SHP77 treated with DMSO at 0.1 percent for 48 hours (cell line): ENCODE data around the gene UBE2E2.

ENCODE experiments used
- DNase-seq: peaks from one replicate; lab custom pipeline; 2025; lab: John Stamatoyannopoulos, UW

The UBE2E2 gene

GRCh38 chr3:23240171-23240785 is 37.2 kb downstream of the UBE2E2 start:
- DNase-seq = no peak

DNA sequence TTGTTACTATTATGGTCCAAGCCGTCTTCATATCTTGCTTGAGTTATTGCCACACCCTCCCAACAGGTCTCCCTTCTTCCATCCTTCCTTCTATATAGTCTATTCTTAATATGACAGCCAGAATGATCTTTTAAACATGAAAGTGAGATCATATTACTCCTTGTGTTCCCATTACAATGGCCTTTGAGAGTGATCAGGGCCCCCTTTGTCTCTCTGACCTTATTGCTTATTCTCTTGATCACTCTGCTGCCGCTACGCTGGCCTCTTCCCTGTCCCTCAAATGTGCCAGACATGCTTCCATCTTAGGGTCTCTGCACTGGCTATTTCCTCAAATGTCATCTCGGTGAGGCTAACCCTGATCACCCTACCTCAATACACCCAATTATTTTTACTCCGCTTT is 38.1 kb downstream of the UBE2E2 start:
- no peak for DNase-seq

DNA sequence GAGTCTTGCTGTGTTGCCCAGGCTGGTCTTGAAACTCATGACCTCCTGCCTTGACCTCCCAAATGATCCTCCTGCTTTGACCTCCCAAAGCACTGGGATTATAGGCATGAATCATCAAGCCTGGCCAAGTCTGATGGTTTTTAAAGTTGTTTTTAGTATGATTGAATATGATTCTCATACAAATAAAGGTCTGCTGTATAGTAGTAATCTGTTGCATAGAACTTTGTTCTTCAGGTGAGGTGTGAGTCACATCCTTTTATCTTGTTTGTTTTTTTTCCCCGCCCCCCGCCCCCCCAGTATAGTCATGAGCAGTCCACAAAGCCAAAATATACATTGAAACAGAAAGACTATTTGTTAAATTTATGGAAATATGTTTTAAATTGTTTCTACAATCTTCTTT is 39.0 kb downstream of the UBE2E2 start:
- DNase-seq = no peak

- DNase-seq = no peak
Measured at GRCh38 chr3:23244324-23245041, 41.4 kb downstream of the UBE2E2 start.

- no peak for DNase-seq
Measured at GRCh38 chr3:23246651-23247050, 43.5 kb downstream of the UBE2E2 start.

DNA sequence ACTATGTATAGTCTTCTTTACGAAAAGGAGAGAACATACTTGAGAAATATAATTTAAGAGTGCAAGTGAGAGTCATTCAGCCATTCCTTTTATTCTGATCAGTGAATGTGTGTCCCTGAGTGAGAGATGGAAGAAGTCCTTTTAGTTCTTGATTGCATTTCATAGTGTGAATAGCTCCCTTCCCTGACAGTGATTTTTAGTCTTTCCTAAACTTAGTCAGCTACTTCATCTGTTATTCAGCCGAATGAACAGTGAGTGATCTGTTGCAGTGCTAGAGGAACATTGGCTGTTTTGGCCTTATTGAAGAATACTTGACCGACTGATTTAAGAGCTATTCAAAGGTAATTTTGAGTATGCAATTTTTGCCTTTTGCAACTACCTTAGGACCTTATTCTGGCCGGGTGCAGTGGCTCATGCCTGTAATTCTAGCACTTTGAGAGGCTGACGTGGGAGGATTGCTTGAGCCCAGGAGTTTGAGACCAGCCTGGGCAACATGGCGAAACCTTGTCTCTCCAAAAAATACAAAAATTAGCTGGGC is 45.5 kb downstream of the UBE2E2 start:
- no peak for DNase-seq

GRCh38 chr3:23249961-23250360 is 46.8 kb downstream of the UBE2E2 start:
- DNase-seq = no peak

DNA sequence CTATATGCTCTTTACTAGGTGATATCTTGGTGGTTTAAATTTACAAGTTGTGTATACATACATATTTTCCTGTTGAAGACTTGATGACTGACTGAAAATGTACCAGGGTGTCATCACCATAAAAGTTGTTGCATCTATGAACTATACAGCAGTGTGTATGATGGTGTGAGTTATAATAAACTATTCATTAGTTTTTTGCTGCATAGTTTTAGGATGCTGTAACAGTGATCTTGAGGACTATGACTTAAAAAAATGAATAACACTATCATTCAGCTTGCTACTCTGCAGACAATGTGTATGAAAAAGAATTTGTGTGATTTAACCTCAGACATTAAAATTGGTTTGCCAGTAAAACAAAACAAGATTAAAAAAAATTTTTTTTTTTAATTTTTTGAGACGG is 49.0 kb downstream of the UBE2E2 start:
- DNase-seq = no peak

DNA sequence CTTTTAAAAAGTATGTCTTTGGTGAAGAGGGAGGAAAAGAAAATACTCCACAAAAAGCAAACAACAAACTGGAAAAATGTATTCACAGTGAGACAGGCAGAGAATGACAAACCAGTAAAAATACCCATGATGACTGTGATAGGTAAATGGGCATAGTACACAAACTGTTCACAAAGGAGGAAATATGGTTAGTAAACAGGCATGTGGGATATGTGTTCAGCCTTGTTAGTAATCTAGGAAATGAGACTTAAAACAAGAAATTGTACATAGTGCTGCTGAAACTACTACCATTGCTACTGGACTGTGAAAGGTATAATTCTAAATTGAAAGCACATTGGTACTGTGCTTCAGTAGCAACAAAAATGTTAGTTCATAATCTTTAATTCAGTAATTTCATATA is 50.1 kb downstream of the UBE2E2 start:
- DNase-seq = no peak

DNA sequence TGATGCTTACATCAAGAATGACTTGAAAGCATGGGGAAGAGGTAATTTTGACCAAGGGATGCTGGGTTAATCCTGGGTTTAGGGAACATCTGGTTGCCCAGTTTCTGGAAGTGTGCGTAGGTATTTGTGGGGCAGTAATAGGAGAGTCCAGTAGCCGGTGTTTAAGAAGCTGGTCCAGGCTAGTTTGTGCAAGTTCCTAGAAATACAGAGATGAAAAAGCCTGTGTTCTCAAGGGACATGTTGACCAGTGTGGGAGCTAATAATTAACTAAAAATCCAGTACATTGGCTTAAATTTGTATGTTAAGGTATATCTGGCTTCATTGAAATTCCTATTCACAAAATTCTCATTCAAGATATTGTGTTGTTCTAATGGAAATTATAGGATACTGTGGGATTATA is 51.2 kb downstream of the UBE2E2 start:
- DNase-seq = no peak

- no peak for DNase-seq
Measured at GRCh38 chr3:23254835-23255234, 51.7 kb downstream of the UBE2E2 start.

DNA sequence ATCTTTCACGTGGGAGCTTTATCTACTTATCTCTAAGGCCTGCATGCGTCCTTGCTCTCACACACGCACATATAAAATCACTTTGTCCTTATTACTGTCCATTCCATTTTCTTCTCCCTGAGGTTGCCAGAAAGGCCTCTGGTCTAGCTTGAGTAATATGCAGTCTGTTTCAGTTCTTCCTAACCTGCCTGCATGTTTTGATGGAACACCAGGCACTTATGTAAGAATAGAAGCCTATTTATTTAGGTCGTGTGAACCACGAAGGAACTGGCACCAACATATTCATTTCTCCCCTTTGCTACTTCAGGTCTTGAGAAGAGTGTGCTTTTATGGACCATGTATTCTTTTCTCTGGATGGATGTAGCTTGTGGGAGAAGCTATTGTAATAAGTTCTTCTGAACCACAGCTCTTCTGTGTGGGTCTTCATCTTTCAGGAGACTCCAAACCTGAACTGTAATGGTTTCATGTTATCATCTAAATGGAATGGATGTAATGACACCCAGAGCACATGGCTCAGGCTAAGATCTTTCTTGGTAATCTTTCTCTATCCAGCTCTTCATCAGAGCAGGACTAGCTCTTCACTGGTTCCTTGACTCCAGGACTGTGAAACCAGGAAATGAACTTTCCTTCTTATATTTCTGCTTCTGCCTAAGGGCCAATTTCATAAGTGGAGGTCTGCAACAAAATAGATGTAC is 53.8 kb downstream of the UBE2E2 start:
- no peak for DNase-seq

GRCh38 chr3:23258110-23258509 is 55.0 kb downstream of the UBE2E2 start:
- no peak for DNase-seq

- no peak for DNase-seq
Measured at GRCh38 chr3:23259515-23259914, 56.4 kb downstream of the UBE2E2 start.

DNA sequence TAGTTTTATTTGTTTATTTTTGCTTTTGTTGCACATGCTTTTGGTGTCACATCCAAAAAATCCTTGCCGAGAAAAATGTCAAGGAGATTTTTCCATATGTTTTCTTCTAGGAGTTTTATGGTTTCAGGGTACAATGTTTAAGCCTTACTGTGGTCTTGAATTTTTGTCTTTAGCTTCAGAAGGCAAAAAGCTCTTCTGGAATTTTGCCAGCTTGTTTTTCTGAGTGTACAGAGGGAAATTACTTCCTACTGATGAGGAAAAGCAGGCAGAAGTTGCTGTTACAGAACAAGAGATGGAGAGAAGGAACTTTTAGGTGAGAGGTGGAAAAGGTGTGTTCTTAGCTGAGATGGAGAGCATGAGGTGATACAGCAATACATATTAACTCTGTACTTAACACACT is 59.6 kb downstream of the UBE2E2 start:
- DNase-seq = no peak

DNA sequence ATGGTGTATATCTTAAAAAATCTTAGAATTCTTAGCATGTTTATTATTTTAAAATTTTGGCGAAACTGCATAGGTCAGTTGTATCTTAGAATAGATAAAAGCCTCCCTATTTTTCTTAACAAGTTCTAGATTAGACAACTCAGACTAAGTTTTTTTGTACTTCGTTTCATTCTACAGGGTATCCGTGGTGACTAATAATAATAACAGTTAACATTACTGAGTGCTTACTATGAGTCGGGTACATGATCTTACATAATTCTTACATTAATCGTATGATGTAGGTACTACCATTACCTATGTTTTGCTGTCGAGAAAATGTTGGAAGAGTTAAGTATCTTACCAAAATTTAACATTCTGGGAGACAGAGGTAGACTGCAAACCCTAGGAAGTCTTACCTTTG is 60.7 kb downstream of the UBE2E2 start:
- no peak for DNase-seq

DNA sequence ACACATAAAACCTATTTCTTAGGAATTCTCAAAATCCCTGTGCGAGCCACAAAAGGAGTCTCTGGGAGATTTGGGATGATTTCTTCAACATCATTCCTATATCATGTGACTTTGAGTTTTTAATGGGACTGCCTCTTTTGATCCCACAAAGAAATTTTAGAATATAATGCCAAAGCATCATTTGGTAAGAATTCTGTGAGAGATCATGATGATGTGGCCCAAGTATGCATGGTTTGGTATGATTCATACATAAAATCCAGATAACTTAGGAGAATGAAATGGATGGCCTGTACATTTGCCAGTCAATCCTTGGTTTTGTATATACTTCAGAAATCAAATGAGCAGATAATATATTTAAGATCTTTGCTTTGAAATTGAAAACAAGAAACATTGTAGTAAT is 61.3 kb downstream of the UBE2E2 start:
- no peak for DNase-seq

DNA sequence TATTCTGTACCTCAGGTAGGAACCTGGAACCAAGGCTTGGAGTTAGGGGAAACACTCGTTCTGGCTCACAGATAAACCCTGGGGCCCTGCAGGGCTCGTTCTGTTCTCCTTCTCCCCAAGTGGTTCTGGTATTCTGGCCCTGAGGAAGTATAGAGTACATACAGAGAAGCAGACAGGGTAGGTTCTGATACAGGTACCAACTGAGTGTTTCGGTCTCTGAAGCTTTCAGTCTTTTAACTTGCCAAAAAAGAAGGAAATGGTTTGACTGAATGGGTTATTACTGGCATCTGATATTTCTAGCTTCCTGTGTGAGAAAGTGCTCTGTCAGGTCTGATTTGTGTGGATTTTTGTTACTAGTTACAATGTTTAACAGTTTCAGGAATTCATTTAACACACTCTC is 67.3 kb downstream of the UBE2E2 start:
- no peak for DNase-seq

DNA sequence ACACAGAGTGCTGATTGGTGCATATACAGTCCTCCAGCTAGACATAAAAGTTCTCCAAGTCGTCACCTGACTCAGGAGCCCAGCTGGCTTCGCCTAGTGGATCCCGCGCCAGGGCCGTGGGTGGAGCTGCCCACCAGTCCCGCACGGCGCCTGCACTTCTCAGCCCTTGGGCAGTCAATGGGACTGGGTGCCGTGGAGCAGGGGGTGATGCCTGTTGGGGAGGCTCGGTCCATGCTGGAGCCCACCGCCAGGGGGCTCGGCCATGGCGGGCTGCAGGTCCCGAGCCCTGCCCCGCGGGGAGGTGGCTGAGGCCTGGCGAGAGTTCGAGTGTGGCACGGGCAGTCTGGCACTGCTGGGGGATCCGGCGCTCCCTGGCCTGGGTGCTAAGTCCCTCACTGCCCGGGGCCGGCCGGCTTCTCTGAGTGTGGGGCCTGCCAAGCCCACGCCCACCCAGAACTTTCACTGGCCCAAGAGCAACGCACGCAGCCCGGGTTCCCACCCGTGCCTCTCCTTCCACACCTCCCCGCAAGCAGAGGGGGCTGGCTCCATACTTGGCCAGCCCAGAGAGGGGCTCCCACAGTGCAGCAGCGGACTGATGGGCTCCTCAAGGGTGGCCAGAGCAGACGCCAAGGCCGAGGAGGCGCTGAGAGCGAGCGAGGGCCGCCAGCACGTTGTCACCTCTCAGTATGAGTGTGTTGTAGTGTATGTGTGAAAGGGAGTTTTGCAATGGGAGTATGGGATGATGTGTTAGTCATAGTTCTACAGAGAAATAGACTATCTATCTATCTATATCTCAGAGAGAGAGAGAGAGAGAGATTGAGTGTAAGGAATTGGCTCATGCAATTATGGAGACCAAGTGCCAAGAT is 69.0 kb downstream of the UBE2E2 start:
- DNase-seq = no peak

DNA sequence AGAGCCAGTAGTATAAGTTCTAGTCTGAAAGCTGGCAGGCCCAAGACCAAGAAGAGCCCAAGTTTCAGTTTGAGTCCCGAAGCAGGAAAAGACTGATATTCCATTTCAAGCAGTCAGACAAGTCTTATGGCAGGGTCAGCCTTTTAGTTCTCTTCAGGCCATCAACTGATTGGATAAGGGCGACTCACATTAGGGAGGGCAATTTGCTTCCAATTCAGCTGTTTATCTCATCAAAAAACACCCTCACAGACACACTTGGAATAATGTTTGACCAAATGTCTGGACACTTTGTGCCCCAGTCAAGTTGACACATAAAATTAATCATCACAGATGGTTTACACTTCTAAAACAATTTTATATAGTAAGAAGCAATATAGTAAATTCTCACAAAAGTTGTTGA is 69.7 kb downstream of the UBE2E2 start:
- no peak for DNase-seq

DNA sequence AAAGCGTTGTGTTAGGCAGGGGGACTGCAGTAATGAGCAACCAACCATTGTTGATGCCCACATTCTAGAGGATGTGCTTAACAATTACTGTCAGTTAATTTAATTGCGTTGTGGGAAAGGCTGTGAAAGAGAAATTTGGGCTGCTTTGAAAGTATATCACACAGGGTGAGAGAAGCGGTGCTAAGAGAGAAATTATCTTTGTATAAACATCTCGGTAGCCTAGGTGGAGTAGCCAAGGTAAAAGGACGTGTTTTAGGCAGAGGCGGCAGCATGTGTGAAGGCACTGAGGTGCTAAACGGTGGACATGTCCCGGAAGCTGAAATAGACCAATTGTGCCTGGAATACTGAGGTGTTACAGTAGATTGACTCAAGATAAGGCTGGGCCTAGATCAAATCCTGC is 71.9 kb downstream of the UBE2E2 start:
- no peak for DNase-seq

GRCh38 chr3:23275814-23276213 is 72.7 kb downstream of the UBE2E2 start:
- DNase-seq = no peak
